Type B pancreatic cell (in vitro differentiated cells): ENCODE results near the gene SDCCAG8. TPM values are rescaled to one million over a fixed set of nuclear protein-coding genes. Genes with fewer than 3 reads are reported as not detected.

Experiments
- DNase-seq: peaks from one replicate; pipeline ENCODE4 v3.0.0; 2021; ENCODE audit warnings: mixed read lengths; ENCODE audit not compliant: unreplicated experiment; ENCODE audit errors: extremely low spot score
- H3K27ac Mint-ChIP-seq: 2 replicates; pipeline ENCODE4 v1.8.0; 2021; ENCODE audit warnings: mild to moderate bottlenecking, mixed read lengths
- H3K27me3 Mint-ChIP-seq: 2 replicates; pipeline ENCODE4 v1.8.0; 2021; ENCODE audit warnings: mixed read lengths
- H3K36me3 Mint-ChIP-seq: 2 replicates; pipeline ENCODE4 v1.8.0; 2021; ENCODE audit warnings: mixed read lengths
- H3K4me1 Mint-ChIP-seq: one replicate; pipeline ENCODE4 v1.8.0; 2021; ENCODE audit warnings: mixed read lengths; ENCODE audit not compliant: unreplicated experiment
- H3K4me3 Mint-ChIP-seq: 2 replicates; pipeline ENCODE4 v1.8.0; 2021; ENCODE audit warnings: mild to moderate bottlenecking, mixed read lengths
- H3K9me3 Mint-ChIP-seq: 2 replicates; pipeline ENCODE4 v1.8.0; 2021; ENCODE audit warnings: mixed read lengths
- CTCF ChIP-seq: fragments of 200-600 bp; sonication (generic); conservative IDR thresholded peaks from 2 replicates; pipeline ENCODE4 v1.5.0; 2021; ENCODE audit warnings: antibody characterized with exemption, mild to moderate bottlenecking
- total RNA-seq: library from RNA; stranded (reverse); gene quantifications from 2 replicates; pipeline ENCODE4 v1.2.1, GENCODE V29; 2021; ENCODE audit warnings: low replicate concordance

SDCCAG8 gene
- total RNA-seq, 1 donor from 2014 or later = 26.0 TPM

- no peaks in the 10 kb centered on the region for H3K9me3 Mint-ChIP-seq
- H3K36me3 Mint-ChIP-seq = no peaks in the 10 kb centered on the region
- peaks cover 23% of the 10 kb centered on the region for H3K4me1 Mint-ChIP-seq
- H3K4me3 Mint-ChIP-seq = no peak overlapping the region
- H3K27ac Mint-ChIP-seq = no peak overlapping the region
- no peaks in the 10 kb centered on the region for H3K27me3 Mint-ChIP-seq
- no peak for DNase-seq
- no peak for TF ChIP-seq CTCF
Measured at GRCh38 chr1:243260221-243260880, 4.5 kb downstream of the SDCCAG8 start.

- no peak overlapping the region for H3K4me3 Mint-ChIP-seq
- no peak for DNase-seq
- no peaks in the 10 kb centered on the region for H3K27me3 Mint-ChIP-seq
- H3K9me3 Mint-ChIP-seq = no peaks in the 10 kb centered on the region
- no peaks in the 10 kb centered on the region for H3K36me3 Mint-ChIP-seq
- no peak for TF ChIP-seq CTCF
- H3K27ac Mint-ChIP-seq = no peak overlapping the region
- H3K4me1 Mint-ChIP-seq = peaks cover 23% of the 10 kb centered on the region
Measured at GRCh38 chr1:243261390-243261789, 5.5 kb downstream of the SDCCAG8 start.

GRCh38 chr1:243264717-243265116, 8.9 kb downstream of the SDCCAG8 start:
- Mint-ChIP-seq H3K9me3 (no peaks in the 10 kb centered on the region), H3K27ac (no peak overlapping the region), H3K27me3 (no peaks in the 10 kb centered on the region), H3K4me3 (no peak overlapping the region), H3K36me3 (peaks cover 4% of the 10 kb centered on the region), H3K4me1 (peaks cover 34% of the 10 kb centered on the region)
- no peak for TF ChIP-seq CTCF
- no peak for DNase-seq

- H3K27ac Mint-ChIP-seq = no peak overlapping the region
- H3K4me1 Mint-ChIP-seq = peaks cover 34% of the 10 kb centered on the region
- no peaks in the 10 kb centered on the region for H3K9me3 Mint-ChIP-seq
- no peak for DNase-seq
- TF ChIP-seq CTCF = no peak
- H3K36me3 Mint-ChIP-seq = peaks cover 12% of the 10 kb centered on the region
- no peak overlapping the region for H3K4me3 Mint-ChIP-seq
- H3K27me3 Mint-ChIP-seq = no peaks in the 10 kb centered on the region
Measured at GRCh38 chr1:243266231-243266630, 10.4 kb downstream of the SDCCAG8 start.

- Mint-ChIP-seq H3K9me3 (no peaks in the 10 kb centered on the region), H3K27me3 (no peaks in the 10 kb centered on the region), H3K27ac (no peak overlapping the region), H3K4me3 (no peak overlapping the region), H3K36me3 (peaks cover 12% of the 10 kb centered on the region), H3K4me1 (peaks cover 34% of the 10 kb centered on the region)
- TF ChIP-seq CTCF = no peak
- DNase-seq = no peak
Measured at GRCh38 chr1:243267471-243267880, 11.6 kb downstream of the SDCCAG8 start.
